Activated CD8-positive, alpha-beta memory T cell treated with anti-CD3 and anti-CD28 coated beads, Interleukin-2, amount 50 U/mL, for 1 hour (primary cell): ENCODE results near the gene PPP1R9A.

Experiments
- DNase-seq: peaks from one replicate; pipeline ENCODE4 v3.0.0-alpha.2; 2020; ENCODE audit errors: extremely low read depth

The PPP1R9A gene

GRCh38 chr7:95035295-95035694, 127.9 kb downstream of the PPP1R9A start:
- DNase-seq, result no peak

- no peak for DNase-seq
These were observed 133.6 kb downstream of the PPP1R9A start for GRCh38 chr7:95041031-95041430.

- DNase-seq, result no peak
These were observed 138.0 kb downstream of the PPP1R9A start for GRCh38 chr7:95045236-95045923.

GRCh38 chr7:95046494-95047240, 139.3 kb downstream of the PPP1R9A start:
- DNase-seq, result no peak

- DNase-seq, result no peak
These were observed 139.9 kb downstream of the PPP1R9A start for GRCh38 chr7:95047291-95047690.

GRCh38 chr7:95052566-95053094, 145.2 kb downstream of the PPP1R9A start:
- DNase-seq, result no peak

- no peak for DNase-seq
These were observed 147.0 kb downstream of the PPP1R9A start for GRCh38 chr7:95054386-95054785.

- no peak for DNase-seq
These were observed 147.9 kb downstream of the PPP1R9A start for GRCh38 chr7:95055295-95055694.

- DNase-seq, result no peak
These were observed 148.8 kb downstream of the PPP1R9A start for GRCh38 chr7:95056107-95056739.

GRCh38 chr7:95056901-95057300, 149.5 kb downstream of the PPP1R9A start:
- DNase-seq, result no peak

- DNase-seq, result no peak
These were observed 152.5 kb downstream of the PPP1R9A start for GRCh38 chr7:95059842-95060313.

- no peak for DNase-seq
These were observed 155.5 kb downstream of the PPP1R9A start for GRCh38 chr7:95062901-95063300.

- no peak for DNase-seq
These were observed 159.5 kb downstream of the PPP1R9A start for GRCh38 chr7:95066737-95067530.

- DNase-seq, result no peak
These were observed 181.3 kb downstream of the PPP1R9A start for GRCh38 chr7:95088536-95089215.

GRCh38 chr7:95089414-95090315, 182.3 kb downstream of the PPP1R9A start:
- DNase-seq, result no peak

- no peak for DNase-seq
These were observed 184.9 kb downstream of the PPP1R9A start for GRCh38 chr7:95092324-95092723.

GRCh38 chr7:95095259-95095965, 188.0 kb downstream of the PPP1R9A start:
- no peak for DNase-seq

- no peak for DNase-seq
These were observed 188.7 kb downstream of the PPP1R9A start for GRCh38 chr7:95095966-95096540.

GRCh38 chr7:95097291-95097690, 189.9 kb downstream of the PPP1R9A start:
- no peak for DNase-seq
